ENCODE data around the gene TYROBP.
"Not testable (repeated sequence)": the region's sequence is repeated elsewhere in the genome, so short reads cannot be mapped to it uniquely, and the experiment has no call there.

TYROBP gene

GRCh38 chr19:35931161-35931873, 23.2 kb upstream of the TYROBP start:
- DNase-seq = peak; percentile 100

GRCh38 chr19:35929876-35930275, 21.8 kb upstream of the TYROBP start:
- DNase-seq = no peak

GRCh38 chr19:35928507-35928906, 20.4 kb upstream of the TYROBP start:
- no peak for DNase-seq

GRCh38 chr19:35925501-35925900, 17.4 kb upstream of the TYROBP start:
- no peak for DNase-seq

- DNase-seq = no peak
These were observed 12.9 kb upstream of the TYROBP start for GRCh38 chr19:35921012-35921411.

GRCh38 chr19:35919306-35919705, 11.2 kb upstream of the TYROBP start:
- no peak for DNase-seq

- DNase-seq = no peak
These were observed 7.3 kb upstream of the TYROBP start for GRCh38 chr19:35915443-35915842.

- no peak for DNase-seq
These were observed 5.5 kb upstream of the TYROBP start for GRCh38 chr19:35913589-35913988.

GRCh38 chr19:35911790-35912189, 3.7 kb upstream of the TYROBP start:
- DNase-seq = no peak

- DNase-seq = no peak
These were observed 3.1 kb upstream of the TYROBP start for GRCh38 chr19:35911173-35911572.

GRCh38 chr19:35910355-35910754, 2.3 kb upstream of the TYROBP start:
- DNase-seq = not testable (repeated sequence)

GRCh38 chr19:35909684-35910035, 1.6 kb upstream of the TYROBP start:
- DNase-seq = no peak

- no peak for DNase-seq
These were observed 1.0 kb upstream of the TYROBP start for GRCh38 chr19:35908973-35909683.

- DNase-seq = no peak
These were observed 734 bp downstream of the TYROBP start for GRCh38 chr19:35907377-35907745.

GRCh38 chr19:35905178-35905727, 2.8 kb downstream of the TYROBP start:
- no peak for DNase-seq

- DNase-seq = no peak
These were observed 3.6 kb downstream of the TYROBP start for GRCh38 chr19:35904311-35905068.

GRCh38 chr19:35903550-35904179, 4.4 kb downstream of the TYROBP start:
- DNase-seq = peak; percentile 61 to 64

GRCh38 chr19:35902870-35903475, 5.1 kb downstream of the TYROBP start:
- DNase-seq = no peak

GRCh38 chr19:35901854-35902661, 6.0 kb downstream of the TYROBP start, which contains the start of gene HCST:
Gene HCST, plus strand, starts transcription at chr19:35902529. Its CDS starts 65 bp downstream, at chr19:35902594.
- DNase-seq = no peak

GRCh38 chr19:35901055-35901644, 6.9 kb downstream of the TYROBP start:
- no peak for DNase-seq

- peak; percentile 56 to 77 for DNase-seq
These were observed 8.4 kb downstream of the TYROBP start for GRCh38 chr19:35899547-35900214.

Measured in NCI-H1930 (cell line).